ENCODE results near the gene DOCK4. TPM values are rescaled to one million over a fixed set of nuclear protein-coding genes. Genes with fewer than 3 reads are reported as not detected.

DOCK4 gene
- total and polyA plus RNA-seq, 2 of the 8 experiments (the other 6 are each of a cell fraction or from before 2014, with no cell fraction given): 5.1 to 23.6 TPM

DNA sequence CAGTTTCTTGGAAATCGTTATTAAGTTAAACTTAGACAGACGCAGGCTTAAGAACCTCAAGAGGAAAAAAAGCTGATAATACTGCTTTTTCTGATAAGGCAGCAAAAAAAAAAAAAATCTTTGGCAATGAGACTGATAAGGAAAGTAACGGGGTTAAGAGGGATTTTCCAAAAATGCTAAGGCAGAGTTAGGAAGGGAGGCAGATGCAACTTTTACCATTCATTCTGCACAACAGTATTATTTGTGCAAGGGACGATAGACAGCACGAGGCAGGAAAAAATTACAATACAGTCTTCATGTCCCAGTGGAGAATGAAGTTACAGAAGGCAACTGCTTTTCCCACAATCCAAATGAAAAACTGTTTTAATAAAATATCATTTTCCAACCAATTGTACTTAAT, 194.0 kb downstream of the DOCK4 start:
- Histone ChIP-seq H3K27ac (ENCODE audit: low read depth, low read length) (no peak overlapping the region), H2BK5ac (ENCODE audit: low read depth, low read length) (no peak overlapping the region), H2BK20ac (ENCODE audit: low read length) (no peak overlapping the region), H2AFZ (ENCODE audit: low read length) (no peak overlapping the region), H3K9ac (replicated peaks in 1 of 4; ENCODE audit: extremely low read depth in 1 of 4, low read depth in 3 of 4, low read length in 3 of 4) (no peak overlapping the region), H3K23me2 (ENCODE audit: low read depth, low read length) (no peaks in the 10 kb centered on the region), H4K91ac (replicated peaks; ENCODE audit: insufficient read length, low read length) (no peak overlapping the region), H3K4me3 (ENCODE audit: extremely low read depth in 1 of 4, insufficient read depth in 2 of 4, low read depth in 3 of 4, low read length in 4 of 4) (no peak overlapping the region), H3K4me2 (ENCODE audit: insufficient read depth in 1 of 2, low read depth in 2 of 2, low read length in 2 of 2) (no peak overlapping the region), H3K14ac (ENCODE audit: insufficient read length) (no peak overlapping the region), H2BK12ac (ENCODE audit: low read depth, low read length) (no peak overlapping the region), H2BK15ac (ENCODE audit: low read length) (no peak overlapping the region), H3K23ac (ENCODE audit: insufficient read length) (no peak overlapping the region), H2BK120ac (replicated peaks; ENCODE audit: low read depth, low read length) (no peak overlapping the region), H3K9me3 (ENCODE audit: insufficient read depth in 2 of 2, low read depth in 1 of 2, low read length in 1 of 2) (no peaks in the 10 kb centered on the region), H3K4me1 (replicated peaks in 1 of 4; ENCODE audit: control insufficient read depth in 3 of 4, insufficient read depth in 4 of 4, low read length in 3 of 4) (no peaks in the 10 kb centered on the region), H3K79me1 (ENCODE audit: low read depth, low read length) (no peaks in the 10 kb centered on the region), H2AK5ac (ENCODE audit: low read depth, low read length) (no peak overlapping the region), H3K56ac (replicated peaks; ENCODE audit: insufficient read length, low read depth, low read length) (no peak overlapping the region), H3K79me2 (ENCODE audit: control insufficient read depth in 1 of 2, insufficient read depth in 2 of 2, low read length in 2 of 2) (no peaks in the 10 kb centered on the region), H4K20me1 (replicated peaks in 1 of 2; ENCODE audit: control insufficient read depth in 1 of 2, insufficient read depth in 2 of 2, low read length in 2 of 2) (no peaks in the 10 kb centered on the region), H3K18ac (ENCODE audit: extremely low read depth, low read length) (no peak overlapping the region), H4K5ac (ENCODE audit: insufficient read length, low read depth, low read length) (no peak overlapping the region), H3K27me3 (replicated peaks in 1 of 4; ENCODE audit: control insufficient read depth in 3 of 4, extremely low read depth in 1 of 4, insufficient read depth in 3 of 4, low read length in 3 of 4) (no peaks in the 10 kb centered on the region), H3K36me3 (ENCODE audit: control insufficient read depth in 2 of 4, insufficient read depth in 4 of 4, low read length in 3 of 4) (no peaks in the 10 kb centered on the region), H4K8ac (ENCODE audit: extremely low read depth, insufficient read depth, low read length) (no peak overlapping the region), H3K4ac (replicated peaks; ENCODE audit: insufficient read length, low read depth, low read length) (no peak overlapping the region)
- DNase-seq (ENCODE audit: low read depth in 1 of 2, low spot score in 2 of 2) (no peak), FAIRE-seq (no peak)
- TF ChIP-seq CBX8 (IDR thresholded peaks at IDR 0.05; ENCODE audit: borderline replicate concordance, low read depth, low read length) (no peak), RAD21 (IDR thresholded peaks at IDR 0.05 in 1 of 2, conservative IDR thresholded peaks at IDR 0.05 in 1 of 2; ENCODE audit: low read depth in 2 of 2, low read length in 2 of 2) (no peak), SIX5 (IDR thresholded peaks at IDR 0.05; ENCODE audit: low read depth, low read length) (no peak), JUN (IDR thresholded peaks at IDR 0.05; ENCODE audit: low read depth, low read length) (no peak), KDM1A (IDR thresholded peaks at IDR 0.05; ENCODE audit: borderline replicate concordance, low read length) (no peak), SUZ12 (IDR thresholded peaks at IDR 0.05; ENCODE audit: low read length) (no peak), SP1 (IDR thresholded peaks at IDR 0.05; ENCODE audit: low read depth, low read length) (no peak), ASH2L (IDR thresholded peaks at IDR 0.05; ENCODE audit: low read length) (no peak), RFX5 (IDR thresholded peaks at IDR 0.05; ENCODE audit: borderline replicate concordance, low read depth, low read length) (no peak), EZH2 (IDR thresholded peaks at IDR 0.05; ENCODE audit: low read depth, low read length, severe bottlenecking) (no peak)
- TF ChIP-seq, protein P1, sequence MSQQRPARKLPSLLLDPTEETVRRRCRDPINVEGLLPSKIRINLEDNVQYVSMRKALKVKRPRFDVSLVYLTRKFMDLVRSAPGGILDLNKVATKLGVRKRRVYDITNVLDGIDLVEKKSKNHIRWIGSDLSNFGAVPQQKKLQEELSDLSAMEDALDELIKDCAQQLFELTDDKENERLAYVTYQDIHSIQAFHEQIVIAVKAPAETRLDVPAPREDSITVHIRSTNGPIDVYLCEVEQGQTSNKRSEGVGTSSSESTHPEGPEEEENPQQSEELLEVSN (IDR thresholded peaks at IDR 0.05): no peak
- TF ChIP-seq, protein P2, sequence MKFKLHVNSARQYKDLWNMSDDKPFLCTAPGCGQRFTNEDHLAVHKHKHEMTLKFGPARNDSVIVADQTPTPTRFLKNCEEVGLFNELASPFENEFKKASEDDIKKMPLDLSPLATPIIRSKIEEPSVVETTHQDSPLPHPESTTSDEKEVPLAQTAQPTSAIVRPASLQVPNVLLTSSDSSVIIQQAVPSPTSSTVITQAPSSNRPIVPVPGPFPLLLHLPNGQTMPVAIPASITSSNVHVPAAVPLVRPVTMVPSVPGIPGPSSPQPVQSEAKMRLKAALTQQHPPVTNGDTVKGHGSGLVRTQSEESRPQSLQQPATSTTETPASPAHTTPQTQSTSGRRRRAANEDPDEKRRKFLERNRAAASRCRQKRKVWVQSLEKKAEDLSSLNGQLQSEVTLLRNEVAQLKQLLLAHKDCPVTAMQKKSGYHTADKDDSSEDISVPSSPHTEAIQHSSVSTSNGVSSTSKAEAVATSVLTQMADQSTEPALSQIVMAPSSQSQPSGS (IDR thresholded peaks at IDR 0.05; ENCODE audit: low read length): no peak
- WGBS, 2 experiments (ENCODE audit: extremely low coverage in 1 of 2, insufficient coverage in 1 of 2, insufficient read length in 1 of 2, insufficient replicate concordance in 2 of 2, low coverage in 1 of 2, low lambda C conversion rate in 2 of 2, missing lambda C conversion rate in 1 of 2): 85% methylated on average over 5 of the region's 5 CpGs; no CpG with 5 or more reads in 1 of the 2 experiments
- CTCF ChIA-PET (ENCODE audit: partially characterized antibody): interaction anchor here (0.7 to 1.4 kb wide), 2 partner anchors 22 to 90 kb away, joined by 3 to 5 read pairs; no protein-coding TSS in a partner anchor
- POLR2A ChIA-PET (ENCODE audit: partially characterized antibody): no interaction called here

All from H1 (cell line).